HG03439 (cell line): ENCODE data around the gene TMEM184A.
A peak's percentile ranks its signal among the peaks of the same experiment; 100 is the strongest.
"Not testable (repeated sequence)": the region's sequence is repeated elsewhere in the genome, so short reads cannot be mapped to it uniquely, and the experiment has no call there.

Experiments used
- ATAC-seq: cut with Tn5 transposase; IDR thresholded peaks from one replicate; pipeline ENCODE4 v1.9.1; 2021; ENCODE audit warnings: mild to moderate bottlenecking, moderate library complexity; ENCODE audit not compliant: unreplicated experiment

The TMEM184A gene

DNA sequence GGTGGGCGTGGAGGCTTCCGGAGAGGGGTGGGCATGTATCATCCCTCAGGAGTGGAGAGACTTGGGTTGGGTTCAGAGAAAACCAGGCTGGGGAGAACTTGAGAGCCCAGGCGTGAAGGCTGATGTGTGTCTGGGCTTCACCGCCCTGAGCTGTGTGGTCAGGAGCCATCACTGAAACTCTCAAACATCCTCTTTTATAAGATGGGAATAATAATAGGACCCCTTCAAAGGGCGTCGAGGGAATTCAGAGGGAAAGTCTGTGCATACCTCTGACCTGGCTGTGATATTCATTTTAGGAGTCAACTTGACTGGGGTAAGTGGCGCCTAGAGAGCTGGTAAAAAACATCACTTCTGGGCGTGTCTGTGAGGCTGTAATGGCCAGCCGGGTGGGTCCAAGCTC is 34.9 kb upstream of the TMEM184A start:
- ATAC-seq: no peak

DNA sequence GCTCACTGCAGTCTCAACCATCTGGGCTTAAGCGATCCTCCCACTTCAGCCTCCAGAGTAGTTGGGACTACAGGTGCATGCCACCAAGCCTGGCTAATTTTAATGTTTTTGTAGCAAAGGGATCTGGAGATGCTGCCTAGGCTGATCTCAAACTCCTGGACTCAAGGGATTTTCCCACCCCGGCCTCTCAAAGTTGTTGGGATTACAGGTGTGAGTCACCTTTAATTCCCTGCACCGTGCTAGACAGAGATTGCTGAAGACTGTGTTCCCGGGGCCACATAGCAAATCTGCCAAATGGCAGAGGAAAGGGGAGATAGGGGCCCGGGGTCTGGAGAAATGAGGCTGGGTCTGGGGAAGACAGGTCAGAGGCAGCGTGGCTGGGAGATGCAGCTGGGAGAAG is 34.5 kb upstream of the TMEM184A start:
- ATAC-seq: no peak

DNA sequence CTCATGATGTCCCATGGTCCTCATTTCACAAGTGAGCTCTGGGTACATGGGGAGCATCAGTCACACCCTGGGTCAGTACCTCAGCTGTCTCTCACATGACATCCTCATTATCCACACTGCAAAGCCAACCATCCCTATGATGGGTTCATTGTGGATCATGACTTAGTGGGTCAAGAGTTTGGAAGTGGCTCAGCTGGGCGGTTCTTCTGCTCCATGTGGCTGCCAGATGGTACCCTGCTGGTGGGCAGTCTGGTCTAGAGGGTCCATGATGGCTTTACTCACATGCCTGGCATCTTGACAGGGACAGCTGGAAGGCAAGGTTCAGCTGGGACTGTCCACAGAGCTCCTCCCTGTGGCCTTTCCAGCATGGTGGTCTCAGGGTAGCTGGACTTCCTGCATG is 33.0 kb upstream of the TMEM184A start:
- ATAC-seq: no peak

DNA sequence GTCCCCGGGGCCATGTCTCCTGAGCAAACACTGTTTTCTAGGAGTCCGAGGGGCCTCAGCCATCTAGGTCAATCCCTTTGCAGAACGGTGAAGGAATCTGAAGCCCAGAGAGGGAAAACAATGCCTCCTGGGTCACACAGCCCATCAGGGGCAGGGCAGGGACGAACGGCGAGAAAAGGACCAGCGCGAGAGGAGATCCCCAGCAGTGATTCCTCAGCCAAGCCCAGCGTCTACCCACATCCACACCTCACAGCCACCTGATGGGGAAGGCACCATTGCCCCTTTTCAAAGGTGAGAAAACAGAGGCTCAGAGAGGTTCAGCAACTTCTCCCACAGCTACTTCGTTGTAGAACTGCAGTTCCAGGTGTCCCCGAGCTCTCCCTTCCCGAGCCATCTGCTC is 31.7 kb upstream of the TMEM184A start:
- ATAC-seq: no peak

DNA sequence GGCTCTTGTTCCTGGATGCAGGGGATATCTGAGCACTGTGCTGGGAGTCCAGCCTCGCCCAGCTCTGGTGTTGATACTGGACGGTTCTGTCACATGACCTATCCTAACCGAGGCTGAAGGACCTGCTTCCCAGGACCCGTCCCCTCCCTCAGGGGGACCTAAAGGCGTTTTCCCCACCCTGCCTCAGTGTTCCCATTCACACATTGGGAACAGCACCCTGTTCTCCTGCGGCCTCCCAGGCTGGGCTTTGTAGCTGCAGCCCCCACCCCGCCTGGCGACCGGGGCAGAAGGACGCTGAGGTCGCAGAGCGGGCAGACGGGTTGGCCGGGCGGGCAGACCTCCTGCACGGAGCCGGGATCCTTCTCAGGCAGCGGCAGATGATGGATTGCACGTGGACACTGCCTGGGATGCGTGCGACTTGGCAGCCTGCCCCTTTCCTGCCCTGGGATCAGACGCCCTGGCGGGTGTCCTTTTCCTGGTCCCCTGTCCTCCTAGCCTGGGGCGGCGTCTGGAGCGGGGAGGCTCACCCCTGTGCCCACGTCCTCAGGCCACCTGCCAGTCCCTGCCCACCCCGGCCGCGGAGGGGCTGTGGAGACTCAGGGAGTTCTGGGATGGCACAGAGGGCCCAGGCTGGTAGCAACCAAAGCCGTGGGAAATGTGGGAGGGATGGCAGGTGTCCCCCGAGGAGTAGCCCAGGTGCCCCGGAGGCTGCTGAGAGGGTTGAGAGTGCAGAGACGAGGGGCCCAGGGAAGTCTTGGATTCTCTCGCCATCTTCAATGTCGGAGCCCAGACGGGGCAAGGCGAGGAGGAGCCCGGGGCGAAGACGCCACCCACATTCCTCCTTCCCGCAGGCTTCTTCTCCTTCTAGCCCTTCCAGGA is 31.1 kb upstream of the TMEM184A start:
- no peak for ATAC-seq

DNA sequence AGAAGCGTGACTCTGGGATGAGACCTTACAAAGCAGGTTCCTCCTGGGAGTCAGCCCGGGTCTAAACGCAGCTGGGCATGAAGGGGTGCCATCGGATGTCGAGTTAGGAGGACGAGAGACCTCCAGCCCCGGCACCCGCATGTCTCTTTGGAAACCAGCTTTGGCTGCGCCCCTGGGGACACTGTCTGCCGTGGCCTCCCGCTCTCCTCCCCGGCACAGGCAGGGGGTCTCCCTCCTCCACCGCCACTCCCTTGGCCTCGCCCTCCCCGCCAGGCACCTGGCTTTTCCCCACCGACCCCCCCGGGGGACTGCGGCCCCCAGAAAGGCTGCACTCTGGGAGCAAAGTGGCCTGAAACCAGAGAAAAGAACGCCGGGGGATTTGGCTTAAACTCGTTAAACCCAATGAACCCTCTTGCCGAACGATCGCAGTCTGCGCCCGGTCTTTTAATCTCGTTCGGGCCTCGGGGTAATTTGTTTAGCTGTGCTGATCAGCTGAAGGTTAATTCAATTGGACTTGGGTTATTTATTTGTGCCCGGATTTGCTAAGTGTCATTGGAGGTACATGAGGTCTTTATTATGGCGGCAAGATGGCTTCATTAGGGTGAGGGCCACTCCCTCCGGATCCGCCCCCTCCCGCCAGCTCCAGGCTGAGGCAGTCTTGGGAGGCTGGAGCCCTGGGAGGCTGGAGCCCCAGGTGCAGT is 30.3 kb upstream of the TMEM184A start:
- no peak for ATAC-seq

DNA sequence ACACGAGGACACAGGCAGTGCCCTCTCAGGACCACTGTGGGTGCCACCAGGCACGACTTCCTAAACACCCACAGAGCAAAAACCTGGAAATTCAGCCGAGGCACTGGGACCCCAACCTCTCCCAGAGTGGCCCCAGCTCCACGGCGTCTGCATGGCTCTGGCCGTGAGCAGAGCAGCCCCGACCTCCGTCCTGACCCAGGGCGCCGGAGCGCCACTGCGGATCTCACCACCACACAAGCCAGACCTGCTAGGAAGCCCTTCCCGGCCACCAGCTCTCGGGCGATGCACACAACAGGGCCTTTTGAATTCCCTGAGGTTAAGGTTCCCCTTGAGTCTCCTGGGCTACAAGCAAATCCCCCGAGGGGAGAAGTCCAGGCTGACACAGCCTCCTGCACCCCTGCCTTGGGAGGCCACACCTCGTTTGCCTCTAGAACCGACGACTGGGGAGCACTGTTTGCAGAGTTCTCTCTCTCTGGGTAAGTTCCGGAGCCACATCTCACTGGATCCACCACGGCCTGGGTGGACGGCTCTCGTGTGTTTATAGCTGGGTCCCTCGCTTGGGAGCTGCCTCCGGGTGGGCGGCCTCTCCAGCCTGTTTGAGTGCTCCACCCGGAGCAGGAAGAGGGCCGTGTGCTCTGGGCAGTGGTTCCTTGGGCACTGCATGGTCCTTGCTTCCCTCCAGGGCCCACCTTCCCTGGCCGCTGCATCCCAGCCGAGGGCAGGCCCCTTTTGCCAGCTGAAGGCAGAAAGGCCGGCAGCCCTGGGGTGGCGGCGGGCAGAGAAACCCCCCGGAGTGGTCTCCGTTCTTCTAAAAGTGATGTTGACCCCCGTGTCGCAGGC is 29.4 kb upstream of the TMEM184A start:
- ATAC-seq: no peak

DNA sequence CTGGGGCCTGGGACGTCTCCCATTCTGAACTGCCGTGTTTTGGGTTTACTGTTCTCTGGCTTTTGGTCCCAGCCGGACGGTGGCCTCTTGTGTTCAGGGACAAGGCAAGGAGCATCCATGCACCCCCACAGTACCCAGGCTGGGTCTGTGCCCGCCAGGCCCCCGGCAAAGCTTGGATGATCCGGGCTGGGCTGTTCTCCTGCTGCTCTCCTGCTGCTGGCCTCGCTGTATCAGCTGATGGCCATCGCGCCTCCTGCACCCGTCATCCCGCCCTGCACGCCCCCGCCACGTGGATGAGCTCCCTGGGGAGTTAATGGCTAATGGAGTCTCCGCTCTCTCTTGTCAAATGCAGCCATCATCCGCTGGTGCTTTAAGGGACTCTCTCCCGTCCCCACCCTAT is 28.7 kb upstream of the TMEM184A start:
- ATAC-seq: no peak

DNA sequence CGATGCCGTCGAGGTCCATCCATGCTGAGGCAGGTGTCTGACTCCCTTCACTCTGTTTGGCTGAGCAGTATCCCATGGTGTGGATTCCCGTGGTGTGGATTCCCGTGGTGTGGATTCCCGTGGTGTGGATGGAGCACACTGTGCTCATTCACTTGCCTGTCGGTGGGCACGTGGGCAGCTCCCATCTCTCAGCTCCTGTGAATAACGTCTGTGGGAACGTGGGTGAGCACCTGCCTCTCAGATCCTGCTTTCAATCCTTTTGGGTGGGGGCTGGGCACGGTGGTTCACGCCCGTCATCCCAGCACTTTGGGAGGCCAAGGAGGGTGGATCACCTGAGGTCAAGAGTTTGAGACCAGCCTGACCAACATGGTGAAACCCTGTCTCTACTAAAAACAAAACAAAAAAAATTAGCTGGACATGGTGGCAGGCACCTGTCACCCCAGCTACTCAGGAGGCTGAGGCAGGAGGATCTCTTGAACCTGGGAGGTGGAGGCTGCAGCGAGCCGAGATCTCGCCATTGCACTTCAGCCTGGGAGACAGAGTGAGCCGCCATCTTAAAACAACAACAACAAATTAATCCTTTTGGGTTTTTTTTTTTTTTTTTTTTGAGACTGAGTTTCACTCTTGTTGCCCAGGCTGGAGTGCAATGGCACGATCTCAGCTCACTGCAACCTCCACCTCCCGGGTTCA is 27.4 kb upstream of the TMEM184A start:
- not testable (repeated sequence) for ATAC-seq

DNA sequence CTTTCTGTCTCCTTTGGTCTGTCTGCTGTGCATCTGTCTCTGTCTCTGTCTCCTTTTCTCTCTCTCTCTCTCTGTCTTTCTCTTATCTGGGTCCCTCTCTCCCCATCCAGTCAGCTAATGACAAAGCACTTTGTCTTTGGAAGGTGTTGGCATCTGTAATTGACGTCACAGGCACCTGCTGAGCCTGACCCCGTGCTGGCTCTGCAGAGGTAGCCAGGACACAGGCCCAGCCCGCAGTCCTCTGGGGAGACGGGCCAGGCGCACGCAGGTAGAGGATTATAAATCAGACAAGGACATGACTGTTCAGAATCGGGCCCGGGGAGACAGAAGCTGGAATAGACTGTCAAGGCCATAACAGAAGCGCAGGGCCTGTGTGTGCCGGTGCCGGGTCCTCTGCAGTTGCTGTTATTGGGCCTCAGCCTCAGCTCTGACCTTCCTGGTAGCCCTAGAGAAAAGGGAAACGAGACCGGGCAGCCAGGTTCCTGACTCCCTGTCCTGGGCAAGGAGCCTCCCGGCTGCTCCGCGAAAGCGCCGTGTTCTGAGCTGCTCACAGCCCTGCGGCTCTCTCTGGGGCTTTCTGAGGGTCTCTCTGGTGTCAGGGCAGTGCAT is 24.5 kb upstream of the TMEM184A start:
- no peak for ATAC-seq

DNA sequence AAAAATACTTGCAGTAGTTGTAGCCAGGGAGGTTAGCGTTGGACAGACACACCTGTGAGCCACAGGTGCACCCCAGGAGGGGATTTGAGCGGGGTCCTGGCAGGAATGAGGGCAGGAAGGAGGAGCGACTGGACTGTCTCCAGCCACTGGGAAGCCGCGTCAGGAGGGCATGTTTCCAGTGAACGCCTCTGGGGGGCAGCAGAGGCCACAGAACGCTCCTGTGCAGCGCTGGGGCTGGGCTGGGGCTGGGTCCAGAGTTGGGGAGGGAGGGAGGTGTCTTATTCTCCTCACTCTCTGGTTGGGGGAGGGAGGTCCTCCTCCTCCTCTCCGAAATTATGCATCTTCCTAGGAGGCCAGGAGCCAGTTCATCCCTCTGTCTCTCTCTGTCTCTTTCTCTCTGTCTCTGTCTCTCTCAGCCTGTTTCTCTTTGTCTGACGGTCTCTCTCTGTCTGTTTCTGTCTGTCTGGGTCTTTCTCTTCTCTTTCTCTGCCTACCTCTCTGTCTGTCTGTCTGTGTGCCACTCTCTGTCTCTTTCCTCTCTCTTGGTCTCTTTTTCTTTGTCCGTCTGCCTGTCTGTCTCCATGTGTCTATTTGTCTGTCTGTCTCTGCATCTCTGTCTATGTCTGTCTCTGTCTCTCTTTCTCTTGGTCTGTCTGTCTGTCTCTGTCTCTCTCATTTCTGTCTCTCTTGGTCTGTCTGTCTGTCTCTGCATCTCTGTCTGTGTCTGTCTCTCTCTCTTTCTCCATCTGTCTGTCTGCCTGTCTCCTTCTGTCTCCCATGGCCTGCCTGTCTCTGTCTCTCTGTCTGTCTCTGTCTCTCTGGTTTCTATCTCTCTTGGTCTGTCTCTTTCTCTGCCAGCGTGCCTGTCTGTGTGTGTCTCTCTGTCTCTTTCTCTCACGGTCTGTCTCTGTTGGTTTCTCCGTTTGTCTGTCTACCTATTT is 23.7 kb upstream of the TMEM184A start:
- ATAC-seq: no peak

DNA sequence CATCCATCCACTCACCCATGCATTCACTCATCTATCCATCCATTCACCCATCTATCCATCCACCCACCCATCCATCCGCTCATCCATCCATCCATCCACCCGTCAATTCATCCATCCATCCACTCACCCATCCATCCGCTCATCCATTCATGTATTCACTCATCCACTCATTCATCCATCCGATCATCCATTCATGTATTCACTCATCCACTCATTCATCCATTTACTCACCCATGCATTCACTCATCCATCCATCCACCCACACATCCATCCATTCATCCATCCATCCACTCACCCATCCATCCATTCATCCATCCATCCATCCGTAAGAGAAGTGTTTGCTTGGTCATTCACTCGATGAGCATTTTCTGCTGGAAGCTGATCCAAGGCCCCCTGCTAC is 22.5 kb upstream of the TMEM184A start:
- no peak for ATAC-seq

DNA sequence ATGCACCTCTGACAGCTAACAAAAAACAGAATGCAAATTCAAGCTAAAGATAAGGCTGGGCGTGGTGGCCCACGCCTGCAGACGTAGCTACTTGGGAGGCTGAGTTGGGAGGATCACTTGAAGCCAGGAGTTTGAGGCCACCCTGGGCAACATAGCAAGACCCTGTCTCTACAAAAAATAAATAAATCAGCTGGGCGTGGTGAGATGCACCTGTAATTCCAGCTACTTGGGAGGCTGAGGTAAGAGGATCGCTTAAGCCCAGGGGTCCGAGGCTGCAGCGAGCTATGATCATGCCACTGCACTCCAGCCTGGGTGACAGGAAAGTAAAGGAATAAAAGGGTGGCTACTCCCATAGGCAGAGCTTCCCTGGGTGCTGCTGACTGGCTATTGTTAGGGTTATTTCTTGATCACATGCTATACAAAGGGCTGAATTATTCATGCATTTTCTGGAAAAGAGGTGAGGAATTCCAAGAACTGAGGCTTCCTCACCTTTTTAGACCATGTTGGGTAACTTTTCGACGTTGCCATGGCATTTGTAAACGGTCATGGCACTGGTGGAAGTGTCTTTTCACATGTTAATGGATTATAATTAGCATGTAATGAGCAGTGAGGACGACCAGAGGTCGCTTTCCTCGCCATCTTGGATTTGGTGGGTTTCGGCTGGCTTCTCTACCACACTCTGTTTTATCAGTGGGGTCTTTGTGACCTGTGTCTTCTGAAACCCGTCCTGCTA is 20.7 kb upstream of the TMEM184A start:
- ATAC-seq: no peak

DNA sequence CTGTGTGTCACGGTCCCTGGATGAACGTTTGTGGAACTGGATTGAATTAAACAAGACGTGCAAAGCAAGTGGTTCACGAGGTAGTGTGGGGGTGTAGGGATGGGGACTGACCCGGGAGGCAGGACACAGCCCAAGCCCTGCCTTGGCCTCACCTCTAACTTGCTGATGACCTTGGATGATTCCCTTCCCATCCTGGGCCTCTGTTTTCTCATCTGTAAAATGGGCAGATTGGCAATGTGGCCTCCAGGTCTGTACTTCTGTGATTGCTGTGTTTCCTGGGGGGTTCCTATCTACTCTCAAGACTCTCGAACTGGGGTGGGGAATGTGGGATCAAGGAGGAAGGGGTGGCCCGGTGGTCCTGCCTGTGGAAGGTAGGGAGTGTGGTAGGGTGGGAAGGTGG is 19.8 kb upstream of the TMEM184A start:
- no peak for ATAC-seq

DNA sequence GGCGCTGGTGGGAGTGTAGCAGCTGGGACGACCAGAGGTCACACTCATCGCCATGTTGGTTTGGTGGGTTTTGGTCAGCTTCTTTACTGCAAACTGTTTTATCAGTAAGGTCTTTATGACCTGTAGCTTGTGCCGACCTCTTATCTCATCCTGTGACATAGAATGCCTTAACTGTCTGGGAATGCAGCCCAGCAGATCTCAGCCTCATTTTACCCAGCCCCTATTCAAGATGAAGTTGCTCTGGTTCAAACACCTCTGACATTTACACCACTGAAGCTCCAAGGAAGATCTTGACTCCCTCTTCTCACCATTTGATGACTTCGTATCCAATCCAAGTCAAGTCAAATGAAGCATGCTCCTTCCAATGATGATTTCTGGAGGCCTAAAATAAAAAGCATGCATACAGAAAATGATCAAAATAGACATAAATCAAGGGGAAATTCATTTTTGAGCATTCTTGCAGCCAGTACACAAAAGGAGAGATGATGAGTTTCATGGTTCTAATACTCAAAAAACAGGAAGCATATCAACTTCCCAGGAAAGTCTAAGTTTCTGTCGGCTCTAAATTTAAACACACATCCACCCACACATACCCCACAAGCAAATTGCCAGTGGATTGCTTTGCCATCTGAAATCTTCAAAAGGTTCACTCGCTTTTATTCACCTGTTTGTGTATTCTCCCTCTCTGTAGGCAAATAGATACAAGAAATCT is 16.3 kb upstream of the TMEM184A start:
- ATAC-seq: no peak

DNA sequence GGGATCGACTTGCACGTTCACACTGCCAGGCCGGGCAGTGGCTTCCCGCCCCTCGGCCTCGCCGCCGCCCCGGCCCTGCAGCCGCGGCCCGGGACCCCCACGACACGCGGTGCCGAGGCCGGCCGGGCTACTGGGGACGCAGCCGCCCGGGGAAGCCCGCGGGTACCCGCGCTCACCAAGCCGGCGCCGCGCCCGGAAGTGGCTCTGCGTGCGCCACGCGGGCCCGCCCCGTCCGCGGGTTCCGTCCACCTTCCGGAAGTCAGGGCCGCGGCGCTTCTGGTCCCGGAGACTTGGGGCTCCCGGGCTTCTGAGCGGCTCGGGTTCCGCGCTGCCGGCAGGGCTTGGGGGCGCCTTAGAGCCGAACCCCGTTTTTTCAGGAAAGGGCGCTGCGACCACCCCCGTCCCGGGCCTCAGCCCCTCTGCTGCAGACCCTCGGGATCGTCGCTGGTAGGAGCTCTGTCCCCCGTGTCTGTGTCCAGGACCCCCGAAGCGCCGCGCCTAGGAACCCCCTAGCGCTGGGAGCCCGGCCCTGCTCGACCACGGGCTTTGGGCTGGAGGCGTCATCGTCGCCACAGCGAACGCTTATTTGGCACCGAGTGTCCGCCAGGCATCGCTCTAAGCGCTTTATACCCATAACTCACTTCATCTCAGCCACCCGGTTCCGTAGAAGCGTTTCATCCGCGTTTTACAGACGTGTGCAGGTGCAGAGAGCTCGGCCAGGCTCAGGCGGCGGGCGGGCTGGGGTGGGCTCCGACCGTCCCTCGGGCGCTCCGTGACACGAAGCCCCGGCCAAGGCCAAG is 14.0 kb upstream of the TMEM184A start, which contains the start of gene PSMG3:
PSMG3 (minus strand) TSS at position 200 of the 800 bp plus-strand sequence. CDS start 693 bp downstream, outside the sequence.
- peak; percentile 85 for ATAC-seq

DNA sequence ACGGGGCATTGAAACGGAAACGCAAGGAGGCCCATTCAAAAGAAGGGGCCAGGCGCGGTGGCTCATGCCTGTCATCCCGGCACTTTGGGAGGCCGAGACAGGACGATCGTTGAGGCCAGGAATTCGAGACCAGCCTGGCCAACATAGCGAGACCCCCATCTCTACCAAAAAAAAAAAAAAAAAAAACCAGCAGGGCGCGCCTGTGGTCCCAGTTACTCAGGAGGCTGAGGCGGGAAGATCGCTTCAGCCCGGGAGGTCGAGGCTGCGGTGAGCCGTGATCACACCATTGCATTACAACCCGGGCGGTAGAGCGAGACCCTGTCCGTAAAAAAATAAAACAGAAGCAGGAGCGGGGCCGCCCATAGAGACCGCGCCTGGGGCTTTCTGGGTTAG is 13.4 kb upstream of the TMEM184A start:
- ATAC-seq: peak; percentile 11
